Measurements from ENCODE around the gene SBF2.

SBF2 gene

GRCh38 chr11:9761441-9761945, 532.5 kb downstream of the SBF2 start:
- Histone ChIP-seq H3K4me3 (ENCODE audit: low read length) (no peak overlapping the region), H3K27me3 (ENCODE audit: control insufficient read depth, insufficient read depth, low read length) (no peaks in the 10 kb centered on the region), H3K36me3 (ENCODE audit: control insufficient read depth, low read depth, low read length) (no peaks in the 10 kb centered on the region), H3K9ac (ENCODE audit: low read length) (no peak overlapping the region), H3K27ac (ENCODE audit: low read length) (no peak overlapping the region), H3K4me1 (ENCODE audit: control insufficient read depth, low read depth, low read length) (peaks cover 16% of the 10 kb centered on the region), H3K9me3 (ENCODE audit: control insufficient read depth, low read depth, low read length) (no peaks in the 10 kb centered on the region)

- Histone ChIP-seq H3K27ac (ENCODE audit: low read length) (no peak overlapping the region), H3K9ac (ENCODE audit: low read length) (no peak overlapping the region), H3K4me3 (ENCODE audit: low read length) (no peak overlapping the region), H3K27me3 (ENCODE audit: control insufficient read depth, insufficient read depth, low read length) (no peaks in the 10 kb centered on the region), H3K36me3 (ENCODE audit: control insufficient read depth, low read depth, low read length) (no peaks in the 10 kb centered on the region), H3K9me3 (ENCODE audit: control insufficient read depth, low read depth, low read length) (no peaks in the 10 kb centered on the region), H3K4me1 (ENCODE audit: control insufficient read depth, low read depth, low read length) (peaks cover 9% of the 10 kb centered on the region)
These were observed 533.8 kb downstream of the SBF2 start for GRCh38 chr11:9760193-9760575.

- Histone ChIP-seq H3K27ac (ENCODE audit: low read length) (no peak overlapping the region), H3K36me3 (ENCODE audit: control insufficient read depth, low read depth, low read length) (no peaks in the 10 kb centered on the region), H3K4me3 (ENCODE audit: low read length) (no peak overlapping the region), H3K27me3 (ENCODE audit: control insufficient read depth, insufficient read depth, low read length) (no peaks in the 10 kb centered on the region), H3K4me1 (ENCODE audit: control insufficient read depth, low read depth, low read length) (peaks cover 8% of the 10 kb centered on the region), H3K9ac (ENCODE audit: low read length) (no peak overlapping the region), H3K9me3 (ENCODE audit: control insufficient read depth, low read depth, low read length) (no peaks in the 10 kb centered on the region)
These were observed 534.4 kb downstream of the SBF2 start for GRCh38 chr11:9759519-9760192.

DNA sequence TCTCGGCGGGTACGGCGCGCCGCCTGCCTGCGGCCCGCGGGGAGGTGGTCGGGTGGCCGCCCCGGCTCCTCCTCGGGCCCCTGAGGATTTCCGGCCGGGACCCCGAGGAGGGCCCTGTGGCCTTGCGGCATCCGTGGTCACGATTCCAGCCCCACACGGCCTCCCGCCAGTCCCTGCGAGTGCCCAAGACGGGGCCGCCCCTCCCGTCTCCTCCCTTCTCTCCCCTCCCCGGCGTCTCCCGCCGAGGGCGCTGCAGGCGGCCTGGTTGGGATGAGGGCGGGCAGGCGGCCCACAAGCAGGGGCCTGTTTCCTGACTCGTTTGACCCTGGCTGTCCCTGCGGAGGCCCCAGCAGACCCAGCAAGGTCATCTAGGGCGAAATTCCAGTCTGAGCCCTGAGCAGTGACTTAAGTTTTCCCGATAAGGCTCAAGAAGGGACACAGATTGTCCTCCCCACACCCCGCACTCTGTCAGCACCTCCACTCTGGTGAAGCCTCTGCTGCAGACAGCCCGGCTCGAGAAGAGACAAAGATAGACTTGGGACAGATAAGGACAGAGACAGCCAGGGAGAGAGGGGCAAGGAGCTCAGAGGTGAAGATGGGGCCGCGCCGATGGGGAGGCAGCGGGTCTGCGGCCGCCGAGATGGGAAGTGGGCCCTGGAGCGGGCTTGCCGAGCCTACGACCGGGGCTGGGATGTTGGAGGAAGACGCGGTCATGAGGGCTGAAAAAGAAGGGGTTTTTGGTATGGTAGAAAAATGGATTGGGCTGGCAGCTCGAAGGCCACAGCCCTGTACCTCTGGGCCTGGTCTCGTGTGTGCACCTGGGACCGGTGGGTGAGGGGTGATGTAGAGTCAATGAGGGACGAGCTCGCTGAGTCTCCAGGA, 535.1 kb downstream of the SBF2 start:
- no peak overlapping the region for H3K27ac ChIP-seq (ENCODE audit: low read length)
- H3K27me3 ChIP-seq (ENCODE audit: control insufficient read depth, insufficient read depth, low read length), result no peaks in the 10 kb centered on the region
- H3K9me3 ChIP-seq (ENCODE audit: control insufficient read depth, low read depth, low read length), result no peaks in the 10 kb centered on the region
- peaks cover 8% of the 10 kb centered on the region for H3K4me1 ChIP-seq (ENCODE audit: control insufficient read depth, low read depth, low read length)
- H3K4me3 ChIP-seq (ENCODE audit: low read length), result peak overlapping the region; percentile 55
- peak overlapping the region; percentile 47 for H3K9ac ChIP-seq (ENCODE audit: low read length)
- H3K36me3 ChIP-seq (ENCODE audit: control insufficient read depth, low read depth, low read length), result no peaks in the 10 kb centered on the region

GRCh38 chr11:9757809-9758636, 536.0 kb downstream of the SBF2 start:
- peak overlapping the region; percentile 55 for H3K4me3 ChIP-seq (ENCODE audit: low read length)
- H3K27me3 ChIP-seq (ENCODE audit: control insufficient read depth, insufficient read depth, low read length), result no peaks in the 10 kb centered on the region
- peak overlapping the region; percentile 47 for H3K9ac ChIP-seq (ENCODE audit: low read length)
- no peaks in the 10 kb centered on the region for H3K9me3 ChIP-seq (ENCODE audit: control insufficient read depth, low read depth, low read length)
- no peak overlapping the region for H3K27ac ChIP-seq (ENCODE audit: low read length)
- no peaks in the 10 kb centered on the region for H3K36me3 ChIP-seq (ENCODE audit: control insufficient read depth, low read depth, low read length)
- H3K4me1 ChIP-seq (ENCODE audit: control insufficient read depth, low read depth, low read length), result peaks cover 8% of the 10 kb centered on the region

GRCh38 chr11:9756878-9757277, 537.1 kb downstream of the SBF2 start:
- Histone ChIP-seq H3K27ac (ENCODE audit: low read length) (no peak overlapping the region), H3K4me1 (ENCODE audit: control insufficient read depth, low read depth, low read length) (peaks cover 8% of the 10 kb centered on the region), H3K9ac (ENCODE audit: low read length) (no peak overlapping the region), H3K27me3 (ENCODE audit: control insufficient read depth, insufficient read depth, low read length) (no peaks in the 10 kb centered on the region), H3K36me3 (ENCODE audit: control insufficient read depth, low read depth, low read length) (peaks cover 4% of the 10 kb centered on the region), H3K4me3 (ENCODE audit: low read length) (no peak overlapping the region), H3K9me3 (ENCODE audit: control insufficient read depth, low read depth, low read length) (no peaks in the 10 kb centered on the region)

DNA sequence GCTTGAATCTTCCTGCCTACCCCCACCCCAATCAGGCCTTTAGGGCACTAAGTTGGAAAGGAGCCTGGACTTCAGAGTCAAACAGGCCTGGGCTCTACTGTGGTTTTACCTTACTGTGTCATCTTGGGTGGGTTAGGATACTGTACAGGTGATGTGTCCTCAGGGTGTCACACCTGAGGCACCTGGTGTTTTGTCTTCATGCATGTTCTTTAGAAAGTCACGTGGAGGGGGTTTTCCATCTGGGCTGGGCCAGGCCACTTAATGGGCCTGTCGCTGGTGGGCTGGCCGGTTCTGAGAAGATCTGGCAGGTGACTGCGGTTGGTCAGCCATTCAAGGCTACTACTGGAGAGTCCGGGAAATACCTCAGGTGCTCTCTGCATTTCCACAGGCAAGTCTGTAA, 537.6 kb downstream of the SBF2 start:
- Histone ChIP-seq H3K27me3 (ENCODE audit: control insufficient read depth, insufficient read depth, low read length) (no peaks in the 10 kb centered on the region), H3K4me3 (ENCODE audit: low read length) (no peak overlapping the region), H3K9ac (ENCODE audit: low read length) (no peak overlapping the region), H3K27ac (ENCODE audit: low read length) (no peak overlapping the region), H3K4me1 (ENCODE audit: control insufficient read depth, low read depth, low read length) (peaks cover 8% of the 10 kb centered on the region), H3K36me3 (ENCODE audit: control insufficient read depth, low read depth, low read length) (peaks cover 9% of the 10 kb centered on the region), H3K9me3 (ENCODE audit: control insufficient read depth, low read depth, low read length) (no peaks in the 10 kb centered on the region)

GRCh38 chr11:9755561-9756185, 538.3 kb downstream of the SBF2 start:
- Histone ChIP-seq H3K36me3 (ENCODE audit: control insufficient read depth, low read depth, low read length) (peaks cover 10% of the 10 kb centered on the region), H3K4me3 (ENCODE audit: low read length) (no peak overlapping the region), H3K4me1 (ENCODE audit: control insufficient read depth, low read depth, low read length) (peaks cover 8% of the 10 kb centered on the region), H3K27ac (ENCODE audit: low read length) (no peak overlapping the region), H3K9me3 (ENCODE audit: control insufficient read depth, low read depth, low read length) (no peaks in the 10 kb centered on the region), H3K27me3 (ENCODE audit: control insufficient read depth, insufficient read depth, low read length) (no peaks in the 10 kb centered on the region), H3K9ac (ENCODE audit: low read length) (no peak overlapping the region)

DNA sequence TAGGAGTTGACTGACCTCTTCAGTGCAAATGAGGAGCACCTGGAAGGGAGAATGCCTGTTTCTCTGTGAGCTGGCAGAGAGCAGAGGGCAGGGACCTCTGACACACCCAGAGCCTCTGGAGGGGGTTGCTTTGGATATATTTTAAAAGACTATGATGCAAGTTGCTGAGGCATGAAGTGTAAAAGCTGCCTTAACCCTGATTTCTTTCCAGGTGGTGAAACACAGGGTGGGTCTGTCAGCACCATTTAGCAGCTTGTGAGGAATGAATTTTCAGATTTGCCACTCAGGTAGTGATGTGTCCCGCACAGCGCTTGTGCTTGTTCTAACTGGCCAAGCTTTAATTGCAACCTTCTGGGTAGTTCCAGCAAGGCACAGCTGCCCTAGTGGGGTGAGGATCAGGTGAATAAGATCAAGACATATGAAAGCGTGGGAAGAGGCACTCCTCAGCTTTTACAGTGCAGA, 540.0 kb downstream of the SBF2 start:
- no peak overlapping the region for H3K9ac ChIP-seq (ENCODE audit: low read length)
- peaks cover 8% of the 10 kb centered on the region for H3K4me1 ChIP-seq (ENCODE audit: control insufficient read depth, low read depth, low read length)
- no peaks in the 10 kb centered on the region for H3K9me3 ChIP-seq (ENCODE audit: control insufficient read depth, low read depth, low read length)
- H3K4me3 ChIP-seq (ENCODE audit: low read length), result no peak overlapping the region
- peaks cover 18% of the 10 kb centered on the region for H3K36me3 ChIP-seq (ENCODE audit: control insufficient read depth, low read depth, low read length)
- H3K27ac ChIP-seq (ENCODE audit: low read length), result no peak overlapping the region
- no peaks in the 10 kb centered on the region for H3K27me3 ChIP-seq (ENCODE audit: control insufficient read depth, insufficient read depth, low read length)

DNA sequence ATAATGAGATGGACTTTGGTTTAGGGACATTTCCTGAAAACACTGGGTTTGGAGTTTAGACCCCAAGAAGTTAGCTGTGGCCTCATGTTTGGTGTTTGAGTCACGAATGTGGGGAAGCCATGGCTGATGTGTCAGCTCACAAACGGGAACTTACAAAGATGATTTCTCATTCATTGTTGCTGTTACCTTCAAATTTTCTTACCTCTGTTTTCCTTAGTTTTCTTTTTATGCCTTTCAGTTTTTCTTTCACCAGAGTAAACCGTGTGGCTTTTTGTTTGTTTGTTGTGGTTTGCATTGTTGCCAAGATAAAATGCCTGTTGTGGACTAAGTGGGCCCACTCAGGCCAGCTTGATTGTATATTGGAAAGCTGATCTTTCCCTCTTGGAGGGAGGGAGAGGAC, 541.0 kb downstream of the SBF2 start:
- no peak overlapping the region for H3K9ac ChIP-seq (ENCODE audit: low read length)
- H3K4me1 ChIP-seq (ENCODE audit: control insufficient read depth, low read depth, low read length), result peaks cover 6% of the 10 kb centered on the region
- no peak overlapping the region for H3K27ac ChIP-seq (ENCODE audit: low read length)

DNA sequence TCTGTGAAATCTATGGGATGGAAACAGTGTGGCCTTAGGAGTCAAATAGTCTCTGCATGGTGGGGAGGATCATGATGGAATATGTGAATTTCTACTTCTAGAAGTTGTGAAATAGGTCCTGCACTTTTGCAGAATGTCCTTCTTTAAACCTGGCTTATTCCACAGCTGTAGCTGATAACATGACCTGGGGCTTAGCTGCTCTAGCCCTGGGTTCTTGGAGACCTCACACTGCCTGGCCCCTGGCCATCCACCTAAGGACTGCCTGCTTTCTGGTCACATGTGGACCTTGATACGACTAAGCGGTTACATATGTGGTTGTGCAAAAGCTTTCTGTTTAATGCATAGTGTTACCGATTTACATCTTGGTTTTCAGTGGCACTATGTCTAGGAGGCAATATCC, 541.9 kb downstream of the SBF2 start:
- Histone ChIP-seq H3K36me3 (ENCODE audit: control insufficient read depth, low read depth, low read length) (peaks cover 18% of the 10 kb centered on the region), H3K27ac (ENCODE audit: low read length) (no peak overlapping the region), H3K4me1 (ENCODE audit: control insufficient read depth, low read depth, low read length) (no peaks in the 10 kb centered on the region), H3K9ac (ENCODE audit: low read length) (no peak overlapping the region), H3K4me3 (ENCODE audit: low read length) (no peak overlapping the region), H3K9me3 (ENCODE audit: control insufficient read depth, low read depth, low read length) (no peaks in the 10 kb centered on the region), H3K27me3 (ENCODE audit: control insufficient read depth, insufficient read depth, low read length) (no peaks in the 10 kb centered on the region)

More for the DNA sequence above, 541.0 kb downstream of the SBF2 start:
- Histone ChIP-seq H3K27me3 (ENCODE audit: control insufficient read depth, insufficient read depth, low read length) (no peaks in the 10 kb centered on the region), H3K36me3 (ENCODE audit: control insufficient read depth, low read depth, low read length) (peaks cover 18% of the 10 kb centered on the region), H3K4me3 (ENCODE audit: low read length) (no peak overlapping the region), H3K9me3 (ENCODE audit: control insufficient read depth, low read depth, low read length) (no peaks in the 10 kb centered on the region)
